ENCODE results near the gene PAMR1. TPM values are rescaled to one million over a fixed set of nuclear protein-coding genes. Genes with fewer than 3 reads are reported as not detected.

The PAMR1 gene
- total RNA-seq, 1 donor from 2014 or later = 209 TPM

GRCh38 chr11:35515224-35515623, 10.2 kb downstream of the PAMR1 start:
- Histone ChIP-seq H4K20me1 (ENCODE audit: low read depth) (peaks cover 70% of the 10 kb centered on the region), H3K36me3 (peaks cover 14% of the 10 kb centered on the region), H3K4me3 (no peak overlapping the region), H3K4me2 (no peak overlapping the region), H3K27me3 (no peaks in the 10 kb centered on the region), H3K4me1 (peaks cover 53% of the 10 kb centered on the region), H2AFZ (replicated peaks) (no peak overlapping the region), H3K9me3 (ENCODE audit: low read depth) (no peaks in the 10 kb centered on the region), H3K79me2 (ENCODE audit: low read depth) (peaks cover 100% of the 10 kb centered on the region), H3K9ac (no peak overlapping the region), H3F3A (ENCODE audit: low read depth) (no peaks in the 10 kb centered on the region), H3K27ac (no peak overlapping the region)
- Mint-ChIP-seq H3K27ac (no peak overlapping the region), H3K4me1 (peaks cover 37% of the 10 kb centered on the region), H3K4me3 (no peak overlapping the region), H3K36me3 (no peaks in the 10 kb centered on the region), H3K27me3 (ENCODE audit: insufficient read depth, low read depth) (peaks cover 2% of the 10 kb centered on the region), H3K9me3 (peaks cover 2% of the 10 kb centered on the region)
- no peak for DNase-seq (ENCODE audit: low spot score)
- TF ChIP-seq EZH2phosphoT487 (IDR thresholded peaks at IDR 0.05) (no peak), EZH2 (IDR thresholded peaks at IDR 0.05) (no peak), CTCF (IDR thresholded peaks at IDR 0.05) (no peak)

- H3K27me3 Mint-ChIP-seq (ENCODE audit: insufficient read depth, low read depth) = peaks cover 2% of the 10 kb centered on the region
- Histone ChIP-seq H3K4me2 (no peak overlapping the region), H3K4me3 (no peak overlapping the region), H3K27ac (no peak overlapping the region), H4K20me1 (ENCODE audit: low read depth) (peaks cover 64% of the 10 kb centered on the region), H3K9ac (no peak overlapping the region), H3F3A (ENCODE audit: low read depth) (no peaks in the 10 kb centered on the region), H2AFZ (replicated peaks) (no peak overlapping the region), H3K4me1 (peaks cover 51% of the 10 kb centered on the region), H3K36me3 (peaks cover 21% of the 10 kb centered on the region), H3K9me3 (ENCODE audit: low read depth) (peaks cover 5% of the 10 kb centered on the region), H3K27me3 (no peaks in the 10 kb centered on the region), H3K79me2 (ENCODE audit: low read depth) (peaks cover 100% of the 10 kb centered on the region)
- H3K4me3 Mint-ChIP-seq = no peak overlapping the region
- H3K9me3 Mint-ChIP-seq = peaks cover 2% of the 10 kb centered on the region
- peaks cover 37% of the 10 kb centered on the region for H3K4me1 Mint-ChIP-seq
- H3K27ac Mint-ChIP-seq = no peak overlapping the region
- H3K36me3 Mint-ChIP-seq = no peaks in the 10 kb centered on the region
- no peak for DNase-seq (ENCODE audit: low spot score)
- TF ChIP-seq CTCF (IDR thresholded peaks at IDR 0.05) (no peak), EZH2 (IDR thresholded peaks at IDR 0.05) (no peak), EZH2phosphoT487 (IDR thresholded peaks at IDR 0.05) (no peak)
These were observed 10.9 kb downstream of the PAMR1 start for GRCh38 chr11:35514481-35514880.

DNA sequence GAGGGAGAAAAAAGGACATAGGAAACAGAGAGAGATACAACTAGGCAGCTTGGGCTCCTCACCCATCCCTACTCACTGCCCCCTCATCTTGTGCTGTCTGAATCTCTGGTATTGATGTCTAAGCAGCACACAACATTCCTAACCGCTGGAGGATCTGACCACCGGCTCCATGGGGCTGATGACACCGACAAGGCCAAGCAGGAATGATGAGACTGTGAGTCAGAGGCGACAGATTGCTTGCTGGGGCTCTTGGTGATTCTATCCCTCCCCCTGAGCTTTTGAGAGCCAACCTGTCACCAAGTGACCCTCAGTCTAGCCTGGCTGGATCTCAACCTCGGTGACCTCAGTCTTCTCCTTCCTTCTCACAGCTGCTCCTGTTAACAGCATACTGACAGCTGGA, 13.8 kb downstream of the PAMR1 start:
- H4K20me1 ChIP-seq (ENCODE audit: low read depth) = peaks cover 38% of the 10 kb centered on the region
- H3K4me2 ChIP-seq = no peak overlapping the region
- no peak overlapping the region for H3K27ac Mint-ChIP-seq
- peaks cover 24% of the 10 kb centered on the region for H3K9me3 ChIP-seq (ENCODE audit: low read depth)
- H3K27me3 ChIP-seq = no peaks in the 10 kb centered on the region
- peaks cover 10% of the 10 kb centered on the region for H3F3A ChIP-seq (ENCODE audit: low read depth)
- peaks cover 40% of the 10 kb centered on the region for H3K36me3 ChIP-seq
- TF ChIP-seq CTCF (IDR thresholded peaks at IDR 0.05) = no peak
- TF ChIP-seq EZH2 (IDR thresholded peaks at IDR 0.05) = no peak
- no peak for TF ChIP-seq EZH2phosphoT487 (IDR thresholded peaks at IDR 0.05)
- peaks cover 2% of the 10 kb centered on the region for H3K27me3 Mint-ChIP-seq (ENCODE audit: insufficient read depth, low read depth)
- DNase-seq (ENCODE audit: low spot score) = no peak
- H3K4me3 ChIP-seq = no peak overlapping the region
- H3K4me1 Mint-ChIP-seq = peaks cover 32% of the 10 kb centered on the region
- H3K4me1 ChIP-seq = peaks cover 23% of the 10 kb centered on the region
- H3K79me2 ChIP-seq (ENCODE audit: low read depth) = peaks cover 94% of the 10 kb centered on the region
- no peak overlapping the region for H2AFZ ChIP-seq (replicated peaks)
- no peaks in the 10 kb centered on the region for H3K36me3 Mint-ChIP-seq
- H3K27ac ChIP-seq = no peak overlapping the region
- no peak overlapping the region for H3K4me3 Mint-ChIP-seq
- H3K9me3 Mint-ChIP-seq = peaks cover 14% of the 10 kb centered on the region
- no peak overlapping the region for H3K9ac ChIP-seq
